Heart left ventricle (tissue), 16 donors: ENCODE data around the gene VASH2. TPM values are rescaled to one million over a fixed set of nuclear protein-coding genes. Genes with fewer than 3 reads are reported as not detected.

Experiments used
- ATAC-seq, 4 donors: fragments of 200-7000 bp; cut with Tn5 transposase; one replicate each; pipeline ENCODE4 v1.9.1; 2020 to 2022; ENCODE audit warnings: moderate library complexity in 4 of 4, mild to moderate bottlenecking in 3 of 4, moderate number of reproducible peaks in 1 of 4
- DNase-seq, 5 donors: peaks; one replicate each; pipeline ENCODE4 v3.0.0-alpha.2; 2020
- H3K27ac ChIP-seq, 12 donors: fragments of 200-600 bp; sonication (generic) in 4 of 12; one replicate each; pipeline versions ENCODE4 v1.5.0 to v1.8.0; 2016 to 2022; ENCODE audit warnings: mild to moderate bottlenecking in 2 of 12
- H3K27me3 ChIP-seq, 9 donors: fragments of 200-600 bp; sonication (generic) in 2 of 9; one replicate each; pipeline versions ENCODE4 v1.5.1 to v1.8.0; 2016 to 2022; ENCODE audit warnings: mild to moderate bottlenecking in 3 of 9
- H3K36me3 ChIP-seq, 9 donors: fragments of 200-600 bp; sonication (generic) in 2 of 9; one replicate each; pipeline versions ENCODE4 v1.5.0 to v1.8.0; 2018 to 2022; ENCODE audit warnings: mild to moderate bottlenecking in 2 of 9
- H3K4me1 ChIP-seq, 12 donors: fragments of 200-600 bp; sonication (generic) in 4 of 12; one replicate each; pipeline versions ENCODE4 v1.5.0 to v1.8.0; 2016 to 2022; ENCODE audit warnings: mild to moderate bottlenecking in 3 of 12
- H3K4me3 ChIP-seq, 12 donors: fragments of 200-600 bp; sonication (generic) in 4 of 12; one replicate each; pipeline versions ENCODE4 v1.5.0 to v1.8.0; 2017 to 2022; ENCODE audit warnings: mild to moderate bottlenecking in 9 of 12, moderate library complexity in 4 of 12
- H3K9me3 ChIP-seq, 12 donors: fragments of 200-600 bp; sonication (generic) in 4 of 12; one replicate each; pipeline versions ENCODE4 v1.5.0 to v1.8.0; 2016 to 2022; ENCODE audit warnings: mild to moderate bottlenecking in 1 of 12
- CTCF ChIP-seq, 12 donors: fragments of 200-600 bp; sonication (generic) in 4 of 12; IDR thresholded peaks; one replicate each; pipeline versions ENCODE4 v1.5.0 to v1.8.0; 2018 to 2022; ENCODE audit warnings: antibody characterized with exemption in 12 of 12, mild to moderate bottlenecking in 5 of 12
- POLR2A ChIP-seq, 2 donors: fragments of 450-650 bp; IDR thresholded peaks; one replicate each; pipeline ENCODE4 v1.6.1; 2017; ENCODE audit warnings: antibody characterized with exemption in 2 of 2, mild to moderate bottlenecking in 2 of 2, moderate library complexity in 2 of 2
- WGBS, 4 donors: extraction: QIAGEN DNeasy Blood & Tissue Kit in 2 of 4; methylation state at CpG; one replicate each; pipeline versions ENCODE4 v1.1.5 to v1.1.7; 2013 to 2018; 5-methylcytosine and 5-hydroxymethylcytosine counted together
- intact Hi-C, 10 donors: fragments of 100-400 bp; cut with DNase I; formaldehyde crosslinking; loops; one replicate each; pipeline versions ENCODE4 v1.11.1 to v1.14.2; 2022
- polyA plus RNA-seq, 2 donors: library from polyadenylated mRNA; stranded (reverse); fragments of 200-250 nt; gene quantifications; one replicate each; pipeline ENCODE4 v1.2.3, GENCODE V29; 2013
- total RNA-seq, 9 donors: library from RNA; depleted of rRNA in 2 of 9; stranded (reverse); fragments of >200 nt in 2 of 9; fragmentation: NEBNext Ultra II Directional in 3 of 9; extraction: Animal tissue kit (Norgen Biotek cat#: 25700) in 3 of 9; gene quantifications; one replicate each; pipeline versions ENCODE4 v1.1.0 to v1.2.4, GENCODE V29; 2016 to 2023
- donor health status: ischemic (EF 13 %, LVEDD 7.1; RV severe dilation, severe dysfunction).
- donor health status: healthy with polysubstance abuse.
- donor health status: DM: no; HTN: yes; CAD: no.
- donor health status: DM: no; HTN: no; CAD: no.
- donor health status: ischemic (EF 25% LVEDD 6.9; RV normal size, moderate dysfunction).
- donor health status: ischemic (EF 25% LVEDD 5.7; RV mildly dilated, moderate dysfunction).
- donor health status: healthy.
- donor health status: DM: yes; HTN: yes; CAD: no.
- donor health status: ischemic (EF 35%, LVEDD 5.7; RV mildly dilated, moderate dysfunction).
- donor health status: nonischemic (EF 11% LVEDD 7.7; RV severe dilation, severe dysfunction).
- donor health status: DM: yes; HTN: yes; CAD: no.
- donor health status: PGD.
- donor health status: ischemic (EF 29% LVEDD 5.4; RV normal size, mild dysfunction).
- donor health status: nonischemic (EF 23%, LVEDD 6.1; RV moderate dilation, normal function).

VASH2 gene
- total and polyA plus RNA-seq, 11 donors: 0.19 to 2.6 (median 0.53) TPM; not detected in 1

DNA sequence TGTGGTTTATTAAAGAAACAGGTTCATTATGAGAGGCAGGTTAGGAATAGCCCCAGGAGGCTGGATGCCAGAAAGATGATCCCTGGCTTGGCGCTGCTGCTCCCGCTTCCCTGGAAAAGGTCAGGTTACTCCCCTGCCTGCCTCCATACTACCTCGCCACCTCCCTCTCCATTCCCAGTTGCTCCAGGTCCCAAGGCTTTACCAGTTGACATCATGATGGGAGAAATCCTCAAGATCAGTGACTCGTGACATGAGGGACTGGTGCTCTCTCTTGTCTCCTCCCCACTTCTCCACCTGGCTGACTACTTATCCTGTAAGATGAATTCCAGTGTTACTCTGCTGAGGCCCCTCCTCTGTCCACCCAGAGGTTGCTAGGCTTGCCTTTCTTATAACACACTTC, 19.7 kb downstream of the VASH2 start:
- DNase-seq (no peak), ATAC-seq (no peak)
- H3K27ac ChIP-seq: no peak overlapping the region
- no peaks in the 10 kb centered on the region for H3K9me3 ChIP-seq
- no peak for TF ChIP-seq POLR2A (IDR thresholded peaks at IDR 0.05)
- no peak for TF ChIP-seq CTCF (IDR thresholded peaks at IDR 0.05)
- H3K27me3 ChIP-seq: no peaks in the 10 kb centered on the region
- H3K4me1 ChIP-seq: no peaks in the 10 kb centered on the region
- H3K36me3 ChIP-seq: no peaks in the 10 kb centered on the region
- WGBS, 4 donors: 94 to 98% (median 97%) methylated on average over 4 of the region's 4 CpGs
- no peak overlapping the region for H3K4me3 ChIP-seq
- intact Hi-C loops: no loop called here

DNA sequence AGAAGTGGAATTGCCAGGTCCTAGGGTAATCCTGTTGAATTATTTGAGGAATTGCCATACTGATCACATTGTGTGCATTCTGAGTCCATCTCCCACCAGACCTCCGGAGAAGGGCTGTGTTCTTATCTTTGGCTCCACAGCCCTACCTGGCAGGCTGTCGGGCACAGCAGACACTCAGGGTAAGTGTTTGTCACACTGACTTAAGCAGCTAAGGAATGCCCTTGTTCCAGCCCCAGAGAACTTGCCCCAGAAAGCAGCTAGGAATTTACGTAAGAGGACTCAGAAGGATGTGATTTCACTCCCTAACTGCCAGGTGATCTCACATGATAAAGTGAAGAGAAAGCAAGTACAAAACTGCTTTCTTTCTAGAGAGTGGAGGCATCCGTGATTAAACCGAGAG, 21.0 kb downstream of the VASH2 start:
- H3K27ac ChIP-seq: no peak overlapping the region
- H3K4me1 ChIP-seq: no peaks in the 10 kb centered on the region
- H3K36me3 ChIP-seq: no peaks in the 10 kb centered on the region
- no peaks in the 10 kb centered on the region for H3K27me3 ChIP-seq
- TF ChIP-seq CTCF (IDR thresholded peaks at IDR 0.05): no peak
- TF ChIP-seq POLR2A (IDR thresholded peaks at IDR 0.05): no peak
- ATAC-seq: no peak
- H3K9me3 ChIP-seq: no peaks in the 10 kb centered on the region
- intact Hi-C loops: no loop called here
- H3K4me3 ChIP-seq: no peak overlapping the region
- no peak for DNase-seq
- WGBS, 4 donors: 58 to 77% (median 72%) methylated on average over 5 of the region's 5 CpGs

DNA sequence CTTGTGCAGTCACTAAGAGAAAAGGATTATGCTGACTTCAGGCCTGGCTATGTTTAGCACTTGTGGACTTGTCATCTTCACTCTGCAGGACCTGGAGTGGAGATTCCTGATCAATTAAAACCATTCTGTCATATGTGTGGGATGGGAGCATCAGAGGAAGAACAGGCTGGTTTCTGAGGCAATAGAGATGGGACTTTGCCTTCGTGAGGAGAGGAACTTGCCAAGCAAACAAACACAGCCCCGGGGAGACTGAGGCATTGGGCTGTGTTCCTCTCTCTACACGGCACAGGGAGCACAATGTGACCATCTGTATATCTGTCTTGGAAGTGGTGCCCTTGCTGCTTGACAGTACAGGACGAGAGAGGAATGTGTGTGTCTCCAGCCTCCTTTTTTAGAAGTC, 23.1 kb downstream of the VASH2 start:
- 88 to 95% (median 94%) methylated on average over 4 of the region's 4 CpGs for WGBS, 4 donors
- no peak for TF ChIP-seq POLR2A (IDR thresholded peaks at IDR 0.05)
- TF ChIP-seq CTCF (IDR thresholded peaks at IDR 0.05): no peak
- no peaks in the 10 kb centered on the region for H3K9me3 ChIP-seq
- no peaks in the 10 kb centered on the region for H3K4me1 ChIP-seq
- ATAC-seq (no peak), DNase-seq (no peak)
- H3K4me3 ChIP-seq: no peak overlapping the region
- H3K36me3 ChIP-seq: no peaks in the 10 kb centered on the region
- no peaks in the 10 kb centered on the region for H3K27me3 ChIP-seq
- no peak overlapping the region for H3K27ac ChIP-seq
- intact Hi-C loops: no loop called here

DNA sequence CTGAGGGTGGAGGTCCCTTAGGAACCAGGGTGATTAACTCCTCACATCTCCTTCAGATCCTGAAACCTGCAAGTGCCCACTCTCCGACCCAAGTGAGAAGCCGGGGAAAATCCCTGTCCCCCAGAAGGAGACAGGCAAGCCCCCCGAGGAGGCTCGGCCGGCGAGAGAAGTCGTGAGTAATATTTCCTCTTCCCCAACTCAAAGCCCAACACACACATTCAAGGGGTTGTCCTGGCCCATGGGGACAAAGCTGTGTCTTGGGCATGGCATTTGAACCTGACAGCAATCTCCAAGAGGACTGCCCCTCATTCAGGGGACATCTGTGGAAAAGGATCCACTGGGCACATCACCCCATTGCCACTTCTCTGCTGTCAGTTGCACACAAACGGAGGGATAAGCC, 23.6 kb downstream of the VASH2 start:
- H3K9me3 ChIP-seq: no peaks in the 10 kb centered on the region
- ATAC-seq (no peak), DNase-seq (no peak)
- no peaks in the 10 kb centered on the region for H3K36me3 ChIP-seq
- H3K4me1 ChIP-seq: no peaks in the 10 kb centered on the region
- no peak overlapping the region for H3K4me3 ChIP-seq
- intact Hi-C loops: no loop called here
- H3K27me3 ChIP-seq: no peaks in the 10 kb centered on the region
- TF ChIP-seq POLR2A (IDR thresholded peaks at IDR 0.05): no peak
- TF ChIP-seq CTCF (IDR thresholded peaks at IDR 0.05): no peak
- H3K27ac ChIP-seq: no peak overlapping the region
- WGBS, 4 donors: 84 to 93% (median 86%) methylated on average over 8 of the region's 8 CpGs
